Bronchial epithelial cell (primary cell): ENCODE data around the gene TPCN1. TPM values are rescaled to one million over a fixed set of nuclear protein-coding genes. Genes with fewer than 3 reads are reported as not detected.
"Not testable (repeated sequence)": the region's sequence is repeated elsewhere in the genome, so short reads cannot be mapped to it uniquely, and the experiment has no call there.

ENCODE experiments used
- DNase-seq: peaks from one replicate; pipeline ENCODE4 v3.0.0-alpha.2; 2010; ENCODE audit warnings: low read depth
- FAIRE-seq: peaks from 2 replicates; lab custom pipeline; 2011; peaks lifted over from hg19 to GRCh38; lab: Jason Lieb, UNC
- H3K27me3 ChIP-seq: 2 replicates; pipeline ENCODE4 v1.5.1; 2011; ENCODE audit warnings: low read length; ENCODE audit not compliant: control insufficient read depth, insufficient read depth
- H3K36me3 ChIP-seq: 2 replicates; pipeline ENCODE4 v1.5.1; 2011; ENCODE audit warnings: low read length; ENCODE audit not compliant: control insufficient read depth, insufficient read depth
- H3K4me3 ChIP-seq: 2 replicates; pipeline ENCODE4 v1.5.1; 2011; ENCODE audit warnings: mild to moderate bottlenecking, low read depth, low read length, control low read depth
- total RNA-seq: library from RNA; depleted of rRNA; stranded (reverse); fragments of >200 nt; gene quantifications from 2 replicates; pipeline ENCODE4 v1.2.1, GENCODE V29; 2014
- TF ChIP-seq, protein P1 (sequence below): IDR thresholded peaks from 2 replicates; pipeline ENCODE4 v1.5.1; 2011; ENCODE audit warnings: mild to moderate bottlenecking, moderate library complexity, low read length, control low read depth, inconsistent platforms; ENCODE audit not compliant: insufficient read depth, severe bottlenecking

TPCN1 gene
- total RNA-seq, 1 donor from 2014 or later = 9.0 TPM

DNA sequence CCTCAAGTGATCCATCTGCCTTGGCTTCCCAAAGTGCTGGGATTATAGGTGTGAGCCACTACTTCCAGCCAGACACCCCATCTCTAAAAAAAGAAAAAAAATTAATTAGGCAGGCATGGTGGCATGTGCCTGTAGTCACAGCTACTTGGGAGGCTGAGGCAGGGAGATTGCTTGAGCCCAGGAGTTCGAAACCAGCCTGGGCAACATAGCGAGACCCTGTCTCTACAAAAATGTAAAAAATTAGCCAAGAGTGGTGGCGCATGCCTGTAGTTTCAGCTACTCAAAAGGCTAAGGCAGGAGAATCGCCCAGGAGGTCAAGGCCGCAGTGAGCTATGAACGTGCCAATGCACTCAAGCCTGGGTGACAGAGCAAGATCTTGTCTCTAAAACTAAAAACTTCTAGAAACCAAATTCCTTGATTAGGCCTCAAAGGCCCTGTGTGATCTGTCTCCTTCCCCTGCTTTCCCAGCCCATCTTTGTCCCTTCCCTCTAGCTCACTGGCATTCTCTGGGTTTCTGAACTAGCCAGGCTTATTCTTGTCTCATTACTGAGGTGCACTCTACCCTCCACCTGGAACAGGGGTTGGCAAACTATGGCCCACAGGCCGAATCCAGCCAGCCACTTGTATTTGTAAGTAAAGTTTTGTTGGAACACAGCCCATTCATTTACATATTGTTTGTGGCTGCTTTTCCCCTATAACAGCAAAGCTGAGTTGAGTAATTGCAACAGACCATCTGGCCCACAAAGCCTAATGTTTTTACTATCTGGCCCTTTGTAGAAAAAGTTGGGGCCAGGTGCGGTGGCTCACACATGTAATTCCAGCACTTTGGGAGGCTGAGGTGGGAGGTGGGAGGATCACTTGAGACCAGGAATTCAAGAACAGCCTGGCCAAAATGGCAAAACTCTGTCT lies 17.2 kb upstream of the TPCN1 start:
- no peak for FAIRE-seq
- TF ChIP-seq, protein P1, sequence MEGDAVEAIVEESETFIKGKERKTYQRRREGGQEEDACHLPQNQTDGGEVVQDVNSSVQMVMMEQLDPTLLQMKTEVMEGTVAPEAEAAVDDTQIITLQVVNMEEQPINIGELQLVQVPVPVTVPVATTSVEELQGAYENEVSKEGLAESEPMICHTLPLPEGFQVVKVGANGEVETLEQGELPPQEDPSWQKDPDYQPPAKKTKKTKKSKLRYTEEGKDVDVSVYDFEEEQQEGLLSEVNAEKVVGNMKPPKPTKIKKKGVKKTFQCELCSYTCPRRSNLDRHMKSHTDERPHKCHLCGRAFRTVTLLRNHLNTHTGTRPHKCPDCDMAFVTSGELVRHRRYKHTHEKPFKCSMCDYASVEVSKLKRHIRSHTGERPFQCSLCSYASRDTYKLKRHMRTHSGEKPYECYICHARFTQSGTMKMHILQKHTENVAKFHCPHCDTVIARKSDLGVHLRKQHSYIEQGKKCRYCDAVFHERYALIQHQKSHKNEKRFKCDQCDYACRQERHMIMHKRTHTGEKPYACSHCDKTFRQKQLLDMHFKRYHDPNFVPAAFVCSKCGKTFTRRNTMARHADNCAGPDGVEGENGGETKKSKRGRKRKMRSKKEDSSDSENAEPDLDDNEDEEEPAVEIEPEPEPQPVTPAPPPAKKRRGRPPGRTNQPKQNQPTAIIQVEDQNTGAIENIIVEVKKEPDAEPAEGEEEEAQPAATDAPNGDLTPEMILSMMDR = no peak
- Histone ChIP-seq H3K4me3 (no peak overlapping the region), H3K36me3 (no peaks in the 10 kb centered on the region), H3K27me3 (no peaks in the 10 kb centered on the region)
- DNase-seq = no peak

DNA sequence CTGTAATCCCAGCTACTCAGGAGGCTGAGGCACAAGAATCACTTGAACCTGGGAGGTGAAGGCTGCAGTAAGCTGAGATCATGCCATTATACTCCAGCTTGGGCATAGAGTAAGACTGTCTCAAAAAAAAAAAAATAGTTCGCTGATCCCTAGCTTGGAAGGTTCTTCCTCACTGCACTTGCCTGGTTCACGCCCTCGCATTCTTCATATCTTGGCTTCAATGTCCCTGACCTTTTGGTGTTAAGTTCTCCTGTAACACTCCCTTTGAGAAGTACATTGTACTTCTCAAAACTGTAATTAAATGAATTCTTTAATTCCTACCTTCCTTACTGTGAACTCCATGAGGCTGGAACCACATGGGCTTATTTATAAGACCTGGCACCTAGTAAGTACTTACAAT lies 16.5 kb upstream of the TPCN1 start:
- H3K4me3 ChIP-seq = no peak overlapping the region
- TF ChIP-seq, protein P1 = no peak
- DNase-seq (no peak), FAIRE-seq (no peak)
- H3K36me3 ChIP-seq = no peaks in the 10 kb centered on the region
- no peaks in the 10 kb centered on the region for H3K27me3 ChIP-seq

DNA sequence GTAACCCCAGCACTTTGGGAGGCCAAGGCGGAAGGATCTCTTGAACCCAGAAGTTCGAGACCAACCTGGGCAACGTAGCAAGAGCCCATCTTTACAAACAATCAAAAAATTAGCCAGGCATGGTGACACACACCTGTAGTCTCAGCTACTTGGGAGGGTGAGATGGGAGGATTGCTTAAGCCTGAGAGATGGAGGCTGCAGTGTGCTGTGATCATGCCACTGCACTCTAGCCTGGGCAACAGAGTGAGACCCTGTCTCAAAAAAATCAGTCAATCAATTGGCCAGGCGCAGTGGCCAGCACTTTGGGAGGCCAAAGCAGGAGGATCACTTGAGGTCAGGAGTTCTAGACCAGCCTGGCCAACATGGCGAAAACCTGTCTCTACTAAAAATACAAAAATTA lies 14.5 kb upstream of the TPCN1 start:
- not testable (repeated sequence) for H3K4me3 ChIP-seq, FAIRE-seq, H3K27me3 ChIP-seq, H3K36me3 ChIP-seq, DNase-seq

DNA sequence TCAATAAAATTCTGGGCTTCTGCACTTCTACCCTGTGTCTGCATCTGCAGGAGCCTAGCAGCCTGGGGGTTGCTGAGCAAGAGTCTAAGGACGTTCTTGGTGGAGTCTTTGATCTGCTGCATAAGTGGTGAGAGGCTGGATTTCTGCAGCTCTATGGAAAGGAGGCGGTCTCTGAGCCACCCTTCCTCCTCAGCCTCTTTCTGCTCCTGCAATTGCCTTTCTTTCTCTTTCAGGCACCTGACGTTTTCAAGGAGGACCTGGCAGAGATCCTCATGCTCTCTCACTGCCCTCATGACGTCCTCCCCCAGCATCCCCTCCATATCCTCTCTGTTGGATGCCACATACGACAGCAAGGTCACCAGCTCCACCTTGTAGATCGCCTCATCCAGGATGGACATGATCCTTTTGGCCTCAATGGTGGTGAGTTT lies 13.6 kb upstream of the TPCN1 start:
- Histone ChIP-seq H3K27me3 (no peaks in the 10 kb centered on the region), H3K4me3 (no peak overlapping the region), H3K36me3 (no peaks in the 10 kb centered on the region)
- TF ChIP-seq, protein P1 = no peak
- FAIRE-seq = no peak
- no peak for DNase-seq

DNA sequence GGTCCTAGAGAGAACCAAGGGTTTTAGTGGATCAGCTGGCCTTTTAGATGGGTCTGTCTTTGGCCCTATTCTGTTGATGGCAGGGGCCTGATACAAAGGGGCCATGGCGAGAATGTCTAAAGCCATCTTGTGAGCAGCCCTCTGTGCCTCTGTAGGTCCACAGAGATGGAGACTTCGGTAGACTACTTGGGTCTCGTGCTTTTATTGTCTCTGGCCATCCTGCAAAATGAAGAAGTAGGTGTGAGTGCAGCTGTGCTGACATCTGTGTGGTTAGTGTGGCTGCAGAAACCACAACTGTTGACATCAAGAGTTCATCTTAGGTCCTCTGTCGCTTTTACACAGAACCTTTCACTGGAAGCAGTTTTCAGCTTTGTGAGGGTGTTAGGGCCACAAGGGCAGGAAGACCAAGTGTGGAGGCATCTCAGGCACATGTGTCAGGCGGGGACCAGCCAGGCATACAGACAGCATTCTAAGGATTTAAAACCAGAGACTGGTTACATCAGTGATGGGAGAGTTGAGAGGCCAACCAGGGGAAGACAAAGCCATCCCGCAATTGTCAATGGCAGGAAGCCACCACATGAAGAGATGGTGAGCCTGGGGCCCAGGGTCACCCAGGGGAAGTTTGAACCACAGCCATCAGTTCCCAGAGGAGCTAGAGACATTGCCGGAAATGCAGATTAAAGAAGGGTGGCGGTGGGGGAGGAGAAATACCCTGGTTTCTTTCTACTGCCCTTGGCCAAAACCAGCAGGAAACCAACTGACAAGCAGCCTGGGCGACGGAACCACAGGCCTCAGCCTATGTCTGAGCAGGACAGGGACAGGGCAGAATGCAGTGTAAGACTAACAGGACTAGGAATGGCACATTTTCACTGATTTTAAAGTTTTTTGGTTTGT lies 13.0 kb upstream of the TPCN1 start:
- TF ChIP-seq, protein P1 = no peak
- no peak overlapping the region for H3K4me3 ChIP-seq
- no peaks in the 10 kb centered on the region for H3K27me3 ChIP-seq
- FAIRE-seq (no peak), DNase-seq (no peak)
- H3K36me3 ChIP-seq = no peaks in the 10 kb centered on the region

DNA sequence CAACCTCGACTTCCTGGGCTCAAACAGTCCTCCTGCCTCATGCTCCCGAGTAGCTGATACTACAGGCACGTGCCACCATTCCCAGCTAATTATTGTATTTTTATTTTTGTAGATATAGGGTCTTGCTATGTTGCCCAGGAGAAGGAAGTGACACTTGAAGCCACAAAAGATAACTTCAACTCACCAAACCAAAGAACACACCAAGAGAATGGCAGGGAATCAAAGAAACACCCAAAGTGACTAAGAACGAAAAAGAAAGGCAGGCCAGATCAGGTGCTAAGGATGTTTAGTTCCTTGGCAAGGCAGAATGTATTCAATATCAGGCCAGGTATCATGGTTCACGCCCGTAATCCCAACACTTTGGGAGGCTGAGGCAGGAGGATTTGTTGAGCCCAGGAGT lies 10.1 kb upstream of the TPCN1 start:
- H3K36me3 ChIP-seq = no peaks in the 10 kb centered on the region
- FAIRE-seq (no peak), DNase-seq (no peak)
- no peaks in the 10 kb centered on the region for H3K27me3 ChIP-seq
- H3K4me3 ChIP-seq = no peak overlapping the region
- TF ChIP-seq, protein P1 = no peak
